Measurements from ENCODE around the gene ATXN7.

GRCh38 chr3:63921741-63922482 lies 58.2 kb downstream of the ATXN7 start:
- no peak for TF ChIP-seq POLR2AphosphoS5 (IDR thresholded peaks at IDR 0.05; ENCODE audit: insufficient read depth in 1 of 2, low read depth in 1 of 2)
- TF ChIP-seq, protein P1, sequence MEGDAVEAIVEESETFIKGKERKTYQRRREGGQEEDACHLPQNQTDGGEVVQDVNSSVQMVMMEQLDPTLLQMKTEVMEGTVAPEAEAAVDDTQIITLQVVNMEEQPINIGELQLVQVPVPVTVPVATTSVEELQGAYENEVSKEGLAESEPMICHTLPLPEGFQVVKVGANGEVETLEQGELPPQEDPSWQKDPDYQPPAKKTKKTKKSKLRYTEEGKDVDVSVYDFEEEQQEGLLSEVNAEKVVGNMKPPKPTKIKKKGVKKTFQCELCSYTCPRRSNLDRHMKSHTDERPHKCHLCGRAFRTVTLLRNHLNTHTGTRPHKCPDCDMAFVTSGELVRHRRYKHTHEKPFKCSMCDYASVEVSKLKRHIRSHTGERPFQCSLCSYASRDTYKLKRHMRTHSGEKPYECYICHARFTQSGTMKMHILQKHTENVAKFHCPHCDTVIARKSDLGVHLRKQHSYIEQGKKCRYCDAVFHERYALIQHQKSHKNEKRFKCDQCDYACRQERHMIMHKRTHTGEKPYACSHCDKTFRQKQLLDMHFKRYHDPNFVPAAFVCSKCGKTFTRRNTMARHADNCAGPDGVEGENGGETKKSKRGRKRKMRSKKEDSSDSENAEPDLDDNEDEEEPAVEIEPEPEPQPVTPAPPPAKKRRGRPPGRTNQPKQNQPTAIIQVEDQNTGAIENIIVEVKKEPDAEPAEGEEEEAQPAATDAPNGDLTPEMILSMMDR (IDR thresholded peaks at IDR 0.05) = no peak
- no peak for TF ChIP-seq POLR2A (IDR thresholded peaks at IDR 0.05)
